ENCODE results near the gene CEP164.

GRCh38 chr11:117303646-117304315, 23.9 kb upstream of the CEP164 start:
- TF ChIP-seq CTCF (IDR thresholded peaks at IDR 0.05) (no peak), POLR2A (IDR thresholded peaks at IDR 0.05) (no peak)

Measured in thyroid gland (tissue), 4 donors.